HG03460 (cell line): ENCODE data around the gene ANKRD12.
"Not testable (repeated sequence)": the region's sequence is repeated elsewhere in the genome, so short reads cannot be mapped to it uniquely, and the experiment has no call there.

Experiments
- ATAC-seq: cut with Tn5 transposase; IDR thresholded peaks from one replicate; pipeline ENCODE4 v1.9.1; 2021; ENCODE audit not compliant: unreplicated experiment

ANKRD12 gene

GRCh38 chr18:9223356-9223755 is 86.8 kb downstream of the ANKRD12 start:
- no peak for ATAC-seq

DNA sequence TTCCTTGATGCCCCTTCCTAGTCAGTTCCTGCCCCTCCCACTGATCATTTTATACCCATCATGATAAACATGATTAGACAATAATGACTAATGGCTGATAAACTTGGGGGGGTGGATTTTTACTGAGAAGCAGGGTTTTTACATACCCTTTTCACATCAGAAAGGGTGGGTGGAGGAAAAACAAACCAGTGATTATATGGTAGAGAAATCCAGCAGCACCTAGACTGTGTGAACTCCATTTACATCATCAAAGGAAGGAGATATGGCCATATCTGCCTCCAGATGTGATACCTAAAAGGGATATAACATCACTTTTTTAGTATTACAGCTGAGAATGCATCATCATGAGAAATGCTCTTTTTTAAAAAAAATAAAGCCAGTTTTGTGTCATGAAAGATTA is 89.9 kb downstream of the ANKRD12 start:
- no peak for ATAC-seq

DNA sequence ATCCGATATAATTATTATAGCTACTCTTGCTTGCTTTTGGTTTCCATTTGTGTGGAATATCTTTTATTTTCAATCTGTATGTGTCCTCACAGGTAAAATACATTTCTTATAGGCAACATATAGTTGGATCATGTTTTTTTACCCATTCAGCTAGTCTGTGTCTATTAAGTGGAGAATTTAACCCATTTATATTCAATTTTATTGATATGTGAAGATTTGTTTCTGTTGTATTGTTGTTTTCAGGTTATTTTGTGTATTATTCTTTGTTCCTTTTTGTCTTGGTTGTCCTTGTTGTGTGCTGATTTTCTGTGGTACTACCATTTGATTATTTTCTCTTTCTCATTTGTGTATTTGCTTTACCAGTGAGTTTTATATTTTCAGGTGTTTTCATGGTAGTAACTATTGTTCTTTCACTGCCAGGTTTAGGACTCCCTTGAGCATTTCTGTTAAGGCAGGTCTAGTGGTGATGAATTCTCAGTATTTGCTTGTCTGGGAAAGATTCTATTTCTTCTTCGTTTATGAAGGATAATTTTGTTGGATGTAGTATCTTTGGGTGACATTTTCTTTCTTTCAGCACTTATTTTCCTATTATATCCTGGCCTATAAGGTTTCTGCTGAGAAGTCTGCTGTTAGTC is 95.4 kb downstream of the ANKRD12 start:
- ATAC-seq: no peak

DNA sequence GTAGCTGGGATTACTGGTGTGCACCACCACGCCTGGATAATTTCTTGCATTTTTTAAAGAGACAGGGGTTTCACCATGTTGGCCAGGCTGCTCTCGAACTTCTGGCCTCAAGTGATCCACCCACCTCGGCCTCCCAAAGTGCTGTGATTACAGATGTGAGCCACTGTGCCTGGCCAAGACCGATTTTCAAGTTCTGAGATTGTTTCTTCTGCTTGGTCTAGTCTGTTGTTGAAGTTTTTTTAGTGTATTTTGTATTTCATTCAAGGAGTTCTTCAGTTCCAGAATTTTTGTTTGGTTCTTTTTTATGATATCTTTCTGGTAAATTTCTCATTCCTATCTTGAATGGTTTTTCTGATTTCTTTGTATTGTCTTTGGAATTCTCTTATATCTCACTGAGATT is 96.4 kb downstream of the ANKRD12 start:
- no peak for ATAC-seq

DNA sequence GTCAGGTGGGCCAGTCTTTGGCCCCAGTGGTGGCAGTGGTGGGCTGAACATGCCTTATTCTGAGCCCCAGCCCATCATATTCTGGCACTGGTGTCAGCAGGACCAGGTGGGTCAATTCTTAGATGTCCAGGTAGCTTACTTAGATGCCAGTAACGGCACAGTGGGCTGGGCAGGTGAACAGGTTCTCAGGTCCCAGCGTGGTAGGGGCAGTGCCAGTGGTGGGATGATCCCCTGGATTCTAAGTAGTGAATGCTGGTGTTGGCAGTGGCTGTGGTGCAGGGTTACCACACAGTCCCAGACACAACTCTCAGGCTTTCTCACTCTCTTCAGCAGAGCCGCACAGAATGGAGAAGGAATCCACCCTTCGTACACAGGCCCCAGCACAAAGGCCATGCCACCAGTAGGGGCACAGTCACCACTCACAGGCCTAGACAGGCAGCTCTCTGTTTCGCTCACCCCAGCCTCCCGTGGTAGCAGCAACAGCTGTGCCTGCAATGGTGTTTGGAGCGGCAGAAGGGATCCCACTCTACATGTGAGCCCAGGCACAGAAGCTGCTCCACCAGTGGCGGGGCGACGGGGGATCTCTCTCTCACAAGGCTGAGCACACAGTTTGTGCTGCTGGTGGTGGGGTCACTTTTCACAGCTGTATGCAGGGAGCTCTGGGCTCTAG is 97.3 kb downstream of the ANKRD12 start:
- ATAC-seq: no peak

DNA sequence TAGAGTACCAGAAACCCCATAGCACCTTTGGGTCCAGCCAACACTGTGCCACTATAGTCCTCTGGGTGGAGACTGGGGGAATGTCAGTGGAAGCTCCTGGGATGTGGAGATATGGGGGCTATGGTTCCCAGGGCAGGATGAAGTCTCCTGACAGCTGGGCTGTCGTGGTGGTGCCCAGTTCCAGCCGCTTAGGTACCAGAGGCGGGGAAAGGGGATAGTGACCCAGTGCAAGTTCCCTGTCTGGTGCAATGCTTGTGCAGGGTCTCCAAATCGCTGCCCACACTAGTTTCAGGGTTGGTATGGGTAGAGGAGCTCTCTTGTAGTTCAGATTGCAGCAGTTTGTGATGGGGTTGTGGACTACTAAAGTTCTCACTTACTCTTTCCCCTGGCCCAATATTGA is 97.9 kb downstream of the ANKRD12 start:
- no peak for ATAC-seq

DNA sequence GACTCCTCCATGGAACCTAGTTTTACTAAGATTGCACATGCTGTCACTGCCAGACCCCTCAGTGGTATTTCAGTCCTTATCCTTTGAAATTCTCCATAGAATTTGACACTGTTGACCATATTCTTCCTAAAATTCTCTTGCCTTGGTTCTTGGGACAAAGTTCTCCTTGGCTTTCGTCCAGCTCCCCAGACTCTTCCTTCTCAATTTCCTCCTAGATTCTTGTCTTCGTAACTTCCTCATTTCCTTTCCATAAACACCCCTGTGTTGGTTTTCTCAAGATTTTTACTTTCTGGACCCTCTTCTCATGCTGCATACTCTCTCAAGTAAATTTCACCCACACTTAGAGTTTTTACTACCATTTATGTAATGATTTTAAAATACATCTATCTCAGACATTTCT is 101.4 kb downstream of the ANKRD12 start:
- ATAC-seq: no peak

DNA sequence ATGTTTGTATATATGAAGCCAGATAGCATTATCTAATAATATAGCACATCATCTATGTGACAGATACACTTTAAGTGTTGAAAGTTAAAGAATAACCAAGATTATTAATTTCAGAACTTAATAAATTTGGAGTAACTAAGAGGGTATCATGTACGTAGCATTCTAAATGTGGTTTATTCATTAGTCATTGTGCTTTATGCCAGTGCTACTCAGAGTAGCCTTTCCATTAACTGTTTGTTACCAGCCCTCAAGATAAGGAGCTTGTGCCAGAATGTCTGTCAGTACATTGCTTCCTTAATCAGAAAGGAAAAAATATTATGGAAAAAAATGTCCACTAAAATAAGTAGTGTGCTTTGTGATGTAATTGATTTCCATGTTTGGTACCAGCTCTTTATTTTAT is 103.1 kb downstream of the ANKRD12 start:
- no peak for ATAC-seq

DNA sequence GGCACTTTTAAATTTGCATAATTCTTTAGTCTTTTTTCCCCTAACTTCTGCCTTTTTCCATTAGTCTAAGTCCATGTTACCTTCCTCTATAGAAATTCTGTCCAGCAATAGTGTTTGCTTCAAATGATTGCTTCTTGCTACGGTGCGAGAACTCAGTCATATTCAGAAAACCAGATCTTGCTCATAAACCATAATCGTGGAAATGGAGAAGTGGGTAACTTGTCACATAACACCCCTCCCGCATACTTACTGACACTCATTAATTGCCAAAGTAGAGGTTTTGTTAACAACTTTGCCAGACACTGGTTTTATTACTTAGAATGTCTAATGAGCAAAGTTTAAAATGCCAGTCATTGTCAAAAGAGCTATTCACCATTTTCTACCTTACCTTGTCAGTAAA is 103.7 kb downstream of the ANKRD12 start:
- ATAC-seq: no peak

DNA sequence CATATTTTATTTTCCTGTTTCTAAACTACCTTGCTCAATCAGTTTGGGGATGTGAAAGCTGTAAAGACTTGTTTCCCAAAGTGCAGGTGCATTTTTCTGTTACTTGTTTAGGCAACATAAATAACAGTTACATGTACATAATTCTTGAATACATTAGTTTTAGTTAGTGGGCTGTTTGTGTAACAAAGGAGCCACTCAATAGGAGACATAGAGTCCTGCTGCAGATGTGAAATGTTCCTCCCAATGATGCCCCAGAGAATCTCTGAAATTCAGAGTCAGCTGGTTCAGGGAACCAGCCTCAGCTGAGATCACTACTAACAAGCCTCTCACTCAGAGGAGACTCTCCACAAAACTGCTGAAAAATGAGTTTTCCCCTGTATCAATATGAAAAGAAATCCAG is 106.4 kb downstream of the ANKRD12 start:
- ATAC-seq: no peak

DNA sequence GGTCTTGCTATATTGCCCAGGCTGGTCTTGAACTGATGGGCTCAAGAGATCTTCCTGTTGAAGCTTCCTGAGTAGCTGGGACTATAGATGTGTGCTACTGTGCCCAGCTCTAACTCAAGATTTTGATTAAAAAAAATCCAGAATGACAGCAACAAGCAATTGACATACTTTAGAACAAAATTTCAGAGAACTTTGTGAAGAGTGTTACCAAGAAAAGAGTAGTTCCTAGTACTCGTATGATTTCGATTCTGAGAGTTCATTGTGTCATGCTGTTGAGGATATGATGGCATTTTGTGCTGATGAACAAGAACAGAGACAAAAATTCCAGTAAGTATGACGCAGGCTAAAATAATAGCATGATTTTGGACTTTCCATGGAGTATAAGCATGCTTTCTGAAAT is 107.8 kb downstream of the ANKRD12 start:
- ATAC-seq: no peak

DNA sequence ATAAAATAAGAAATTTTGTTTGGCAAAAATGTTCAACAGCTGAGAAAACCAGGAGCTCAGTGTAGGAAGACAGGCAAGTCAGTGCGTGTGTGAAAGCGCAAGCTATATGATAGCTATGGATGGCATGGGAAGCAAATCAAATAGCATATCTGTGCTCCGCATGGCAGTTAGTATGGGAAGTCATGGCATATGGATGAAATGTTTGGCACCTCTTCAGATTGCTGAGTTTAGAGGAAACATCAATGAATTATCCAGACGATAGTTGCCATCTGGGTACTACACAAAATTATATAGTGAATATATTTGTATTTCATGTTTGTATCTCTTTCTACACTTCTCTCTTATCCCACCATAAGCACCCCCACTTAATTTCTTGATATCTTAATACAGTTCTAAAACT is 112.1 kb downstream of the ANKRD12 start:
- ATAC-seq: no peak

- ATAC-seq: no peak
Observed at GRCh38 chr18:9249254-9249653, 112.7 kb downstream of the ANKRD12 start.

- no peak for ATAC-seq
Observed at GRCh38 chr18:9259173-9259572, 122.6 kb downstream of the ANKRD12 start.

DNA sequence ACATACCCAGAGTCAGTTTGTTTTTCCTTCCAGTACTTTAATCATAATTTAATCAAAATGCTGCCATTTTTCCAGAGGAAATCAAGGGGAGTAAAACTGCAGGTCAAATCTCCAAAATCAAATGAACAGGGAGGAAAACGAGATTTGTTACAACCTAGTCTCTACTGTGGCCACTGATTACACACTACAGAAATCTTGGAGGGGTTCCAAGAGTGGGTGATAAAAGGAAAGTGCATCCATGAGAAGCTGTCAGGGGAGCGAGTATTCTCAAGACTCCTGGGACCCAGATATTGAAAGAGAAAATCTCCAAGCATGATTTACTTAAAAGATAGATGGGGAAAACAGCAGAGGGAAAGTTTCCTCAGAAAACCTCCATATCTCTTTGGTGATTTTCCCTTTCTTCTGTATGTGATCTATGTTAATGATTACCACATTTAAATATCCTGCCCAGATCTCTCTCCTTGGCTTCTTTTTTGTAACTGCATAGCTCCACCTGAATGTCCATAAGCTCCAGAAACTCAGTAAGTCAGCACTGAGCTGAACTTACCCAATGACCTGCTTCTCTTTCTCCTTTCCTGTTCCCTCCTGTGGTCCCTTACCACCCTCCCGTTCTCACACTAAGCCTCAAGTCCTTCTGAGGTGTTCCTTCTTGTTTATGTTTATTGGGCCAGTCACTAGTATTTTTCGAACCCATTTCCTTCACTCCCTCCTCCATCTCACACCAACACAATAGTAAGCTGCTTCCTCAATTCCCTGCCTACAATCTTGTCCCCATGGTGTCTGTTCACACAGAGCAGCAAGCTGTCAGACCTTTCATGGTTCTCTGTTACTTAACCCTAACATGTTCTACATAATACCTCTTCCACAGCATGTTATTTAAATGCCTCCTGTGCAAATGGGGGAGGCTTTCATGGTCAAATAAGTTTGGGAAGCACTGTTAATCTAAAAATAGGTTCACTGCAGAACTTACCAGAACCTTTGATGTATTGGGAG is 124.1 kb downstream of the ANKRD12 start:
- no peak for ATAC-seq

- ATAC-seq: no peak
Observed at GRCh38 chr18:9263264-9263663, 126.7 kb downstream of the ANKRD12 start.

DNA sequence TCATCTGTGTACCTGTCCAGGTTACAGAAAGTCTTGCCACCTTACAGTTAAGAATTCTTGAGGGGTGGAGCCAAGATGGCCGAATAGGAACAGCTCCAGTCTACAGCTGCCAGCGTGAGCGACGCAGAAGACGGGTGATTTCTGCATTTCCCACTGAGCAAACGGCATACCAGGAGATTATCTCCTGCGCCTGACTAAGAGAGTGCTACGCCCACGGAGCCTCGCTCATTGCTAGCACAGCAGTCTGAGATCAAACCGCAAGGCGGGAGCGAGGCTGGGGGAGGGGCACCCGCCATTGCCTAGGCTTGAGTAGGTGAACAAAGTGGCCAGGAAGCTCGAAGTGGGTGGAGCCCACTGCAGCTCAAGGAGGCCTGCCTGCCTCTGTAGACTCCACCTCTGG is 128.2 kb downstream of the ANKRD12 start:
- ATAC-seq: not testable (repeated sequence)

DNA sequence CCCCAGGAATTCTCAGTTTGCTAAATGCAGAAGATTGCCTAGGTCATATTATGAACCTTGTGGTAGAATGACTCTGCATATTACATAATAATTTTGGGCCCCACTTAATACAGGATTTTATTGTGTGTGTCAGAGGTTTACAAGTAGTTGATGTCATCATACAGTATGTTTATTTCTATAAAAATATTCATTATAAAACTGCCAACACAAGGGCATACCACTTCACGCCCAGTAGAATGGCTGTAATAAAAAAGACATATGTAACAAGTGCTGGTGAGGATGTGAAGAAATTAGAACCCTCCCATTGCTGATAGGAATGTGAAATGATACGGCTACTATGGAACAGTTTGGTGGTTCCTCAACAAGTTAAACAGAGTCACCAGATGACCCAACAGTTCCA is 136.6 kb downstream of the ANKRD12 start:
- no peak for ATAC-seq

- no peak for ATAC-seq
Observed at GRCh38 chr18:9275890-9276289, 139.3 kb downstream of the ANKRD12 start.

- no peak for ATAC-seq
Observed at GRCh38 chr18:9278028-9278427, 141.4 kb downstream of the ANKRD12 start.

GRCh38 chr18:9280849-9281248 is 144.3 kb downstream of the ANKRD12 start:
- ATAC-seq: no peak

DNA sequence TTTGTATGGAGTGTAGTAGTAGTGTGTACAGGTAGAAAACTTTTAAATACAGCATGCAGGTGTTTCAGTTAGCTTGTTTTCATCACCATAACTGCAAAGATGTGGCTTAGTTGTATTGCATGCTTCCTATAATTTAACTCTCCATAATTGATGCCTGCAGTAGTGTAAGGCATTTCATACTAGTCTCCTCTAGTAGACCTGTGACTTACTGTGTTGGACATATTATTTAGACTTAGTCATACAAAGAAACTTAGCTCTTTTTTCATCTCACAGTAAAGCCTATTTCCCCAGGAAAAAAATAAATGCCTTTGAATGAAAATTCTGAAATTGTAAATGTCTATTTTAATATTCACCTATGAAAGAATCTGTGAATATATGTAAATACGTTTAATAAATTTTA is 145.2 kb downstream of the ANKRD12 start:
- no peak for ATAC-seq
